Astrocyte of the cerebellum (primary cell): ENCODE results near the gene WWC1.

Source experiments
- DNase-seq: peaks from one replicate; pipeline ENCODE4 v3.0.0-alpha.2; 2011; ENCODE audit warnings: low read depth
- H3K4me3 ChIP-seq: 2 replicates; pipeline ENCODE4 v1.5.1; 2011; ENCODE audit warnings: mild to moderate bottlenecking, low read depth, low read length, moderate library complexity
- in situ Hi-C: cut with HindIII; loops from 2 replicates; pipeline ENCODE4 v1.10.0; 2017; ENCODE audit warnings: low sequenced_read_pairs
- TF ChIP-seq, protein P1 (sequence below): IDR thresholded peaks from 2 replicates; pipeline ENCODE4 v1.5.1; 2012; ENCODE audit warnings: low read length, low read depth, moderate library complexity, mild to moderate bottlenecking; ENCODE audit errors: missing control alignments

WWC1 gene

DNA sequence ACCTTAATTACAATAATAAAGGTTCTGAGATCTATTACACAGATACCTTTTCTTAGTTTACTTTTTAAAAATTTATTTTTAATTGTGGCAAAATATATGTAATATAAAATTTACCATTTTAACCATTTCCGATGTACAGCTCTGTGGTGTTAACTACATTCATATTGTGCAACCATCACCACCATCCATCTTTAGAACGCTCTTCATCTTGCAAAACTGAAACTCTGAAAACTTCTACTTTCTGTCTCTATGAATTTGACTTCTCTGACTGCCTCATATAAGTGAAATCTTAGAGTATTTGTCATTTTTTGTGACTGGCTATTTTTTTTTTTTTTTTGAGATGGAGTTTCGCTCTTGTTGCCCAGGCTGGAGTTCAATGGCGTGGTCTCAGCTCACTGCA is 26.8 kb downstream of the WWC1 start:
- in situ Hi-C loops = no loop called here
- no peak for DNase-seq
- no peak overlapping the region for H3K4me3 ChIP-seq
- TF ChIP-seq, protein P1, sequence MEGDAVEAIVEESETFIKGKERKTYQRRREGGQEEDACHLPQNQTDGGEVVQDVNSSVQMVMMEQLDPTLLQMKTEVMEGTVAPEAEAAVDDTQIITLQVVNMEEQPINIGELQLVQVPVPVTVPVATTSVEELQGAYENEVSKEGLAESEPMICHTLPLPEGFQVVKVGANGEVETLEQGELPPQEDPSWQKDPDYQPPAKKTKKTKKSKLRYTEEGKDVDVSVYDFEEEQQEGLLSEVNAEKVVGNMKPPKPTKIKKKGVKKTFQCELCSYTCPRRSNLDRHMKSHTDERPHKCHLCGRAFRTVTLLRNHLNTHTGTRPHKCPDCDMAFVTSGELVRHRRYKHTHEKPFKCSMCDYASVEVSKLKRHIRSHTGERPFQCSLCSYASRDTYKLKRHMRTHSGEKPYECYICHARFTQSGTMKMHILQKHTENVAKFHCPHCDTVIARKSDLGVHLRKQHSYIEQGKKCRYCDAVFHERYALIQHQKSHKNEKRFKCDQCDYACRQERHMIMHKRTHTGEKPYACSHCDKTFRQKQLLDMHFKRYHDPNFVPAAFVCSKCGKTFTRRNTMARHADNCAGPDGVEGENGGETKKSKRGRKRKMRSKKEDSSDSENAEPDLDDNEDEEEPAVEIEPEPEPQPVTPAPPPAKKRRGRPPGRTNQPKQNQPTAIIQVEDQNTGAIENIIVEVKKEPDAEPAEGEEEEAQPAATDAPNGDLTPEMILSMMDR = no peak

DNA sequence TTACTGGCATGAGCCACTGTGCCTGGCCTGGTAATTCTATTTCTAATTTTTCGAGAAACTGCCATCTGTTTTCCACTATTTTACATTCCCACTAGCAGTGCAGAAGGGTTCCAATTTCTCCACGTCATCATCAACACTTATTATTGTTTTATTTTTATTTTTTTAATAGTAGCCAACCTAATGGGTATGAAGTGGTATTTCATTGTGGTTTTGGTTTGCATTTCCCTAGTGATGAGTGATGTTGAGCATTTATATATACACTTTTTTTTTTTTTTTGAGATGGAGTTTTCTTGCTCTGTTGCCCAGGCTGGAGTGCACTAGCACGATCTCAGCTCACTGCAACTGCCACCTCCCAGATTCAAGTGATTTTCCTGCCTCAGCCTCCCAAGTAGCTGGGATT is 28.3 kb downstream of the WWC1 start:
- in situ Hi-C loops = loop anchor here (5.0 kb wide), 1 partner anchor 83 kb away; no protein-coding TSS in a partner anchor
- TF ChIP-seq, protein P1 = no peak

DNA sequence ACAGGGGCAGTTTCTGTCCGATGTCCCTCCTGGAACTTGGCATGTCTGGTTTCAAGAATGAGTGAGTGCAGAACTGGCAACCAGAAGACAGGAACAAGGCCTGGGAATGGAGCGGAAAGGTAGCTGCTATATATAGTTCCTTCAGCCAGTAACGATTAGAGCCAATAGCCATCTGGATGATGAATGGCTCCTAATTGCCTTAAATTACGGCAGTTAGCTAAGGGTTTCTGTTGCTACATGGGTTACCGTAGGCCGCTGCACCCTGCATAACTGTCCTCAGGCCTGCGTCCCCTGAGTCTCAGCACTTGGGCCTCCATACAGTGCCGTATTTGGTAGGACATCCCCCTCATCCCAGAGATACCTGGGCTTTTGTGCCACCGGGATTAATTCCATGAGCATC is 29.4 kb downstream of the WWC1 start:
- in situ Hi-C loops = loop anchor here (5.0 kb wide), 1 partner anchor 81 kb away; no protein-coding TSS in a partner anchor
- H3K4me3 ChIP-seq = no peak overlapping the region
- DNase-seq = no peak
- TF ChIP-seq, protein P1 = no peak

More for the DNA sequence above, 28.3 kb downstream of the WWC1 start:
- H3K4me3 ChIP-seq = no peak overlapping the region
- no peak for DNase-seq

DNA sequence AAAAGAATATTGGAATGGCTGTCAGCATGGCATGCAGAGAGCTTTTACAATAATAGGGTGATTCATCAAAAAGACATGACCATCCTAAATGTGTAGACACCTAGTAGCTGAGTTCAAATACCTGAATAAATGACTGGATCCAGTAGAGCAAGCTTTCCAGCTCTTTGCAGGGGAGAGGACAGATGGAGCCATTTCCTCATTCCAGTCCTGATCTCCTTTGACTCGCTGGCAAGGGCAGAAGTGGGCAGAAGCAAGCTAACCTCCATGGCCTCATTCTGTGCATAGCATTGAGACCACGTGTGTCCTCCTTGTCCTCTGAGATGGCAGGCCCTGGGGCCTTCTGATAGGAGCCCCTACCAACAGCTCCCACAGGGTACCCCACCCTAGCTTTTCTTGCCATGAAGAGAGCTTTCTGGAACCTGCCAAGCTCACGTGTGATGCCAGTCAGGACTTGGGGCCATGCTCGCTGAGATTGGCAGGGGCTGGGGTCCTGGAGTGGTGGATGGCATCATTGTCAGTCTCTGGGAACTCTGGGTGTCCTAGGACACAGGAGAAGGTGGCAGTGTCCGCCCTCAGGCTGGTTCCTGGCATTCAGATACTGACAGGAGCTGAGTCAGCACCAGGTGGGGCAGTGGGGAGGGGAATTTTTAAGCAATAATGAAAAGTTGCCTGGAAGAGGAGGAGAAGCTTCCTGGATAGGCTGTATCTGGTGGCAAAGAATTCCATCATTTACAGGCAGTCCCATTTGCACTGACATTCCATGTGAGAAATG is 33.6 kb downstream of the WWC1 start:
- H3K4me3 ChIP-seq = no peak overlapping the region
- DNase-seq = no peak
- in situ Hi-C loops = loop anchor here (5.0 kb wide), 1 partner anchor 77 kb away; no protein-coding TSS in a partner anchor
- TF ChIP-seq, protein P1 = no peak

DNA sequence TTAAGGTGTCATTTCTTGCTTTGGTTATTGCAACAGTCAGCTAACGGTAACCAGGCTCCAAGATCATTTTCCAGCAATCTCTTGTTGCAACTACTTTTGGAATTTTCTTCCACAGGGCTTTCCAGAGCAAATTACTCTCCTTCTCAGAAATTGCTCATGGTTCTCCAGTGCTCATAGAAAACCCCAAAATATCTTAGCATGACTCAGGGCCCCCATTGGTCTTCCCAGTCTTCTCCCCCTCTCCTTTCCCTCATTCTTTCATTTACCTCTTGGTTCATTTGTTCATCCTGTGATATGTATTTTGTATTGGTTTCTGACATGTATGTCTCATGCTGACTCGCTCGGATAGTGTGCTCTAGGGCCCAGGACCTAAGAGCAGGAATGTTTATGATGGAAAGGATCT is 35.6 kb downstream of the WWC1 start:
- H3K4me3 ChIP-seq = no peak overlapping the region
- DNase-seq = no peak
- TF ChIP-seq, protein P1 = no peak
- in situ Hi-C loops = no loop called here

DNA sequence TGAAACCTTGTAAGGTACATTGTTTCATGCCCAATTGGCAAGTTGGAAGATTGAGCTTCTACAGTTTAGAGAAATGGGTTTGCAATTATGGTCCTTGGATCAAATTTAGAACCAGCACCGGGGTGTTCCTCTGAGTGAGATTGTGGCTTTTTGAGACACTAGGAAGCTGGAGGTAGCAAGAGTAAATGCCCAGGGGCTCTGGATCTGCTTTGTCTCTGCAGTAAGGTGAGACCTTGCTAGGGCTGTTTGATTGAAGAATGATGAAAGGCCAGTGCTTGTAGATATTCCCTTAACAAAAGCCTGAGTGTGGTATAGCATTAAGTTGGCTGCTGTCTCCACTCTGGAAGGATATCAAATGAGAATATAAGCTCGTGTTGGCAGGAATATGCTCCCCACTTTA is 36.0 kb downstream of the WWC1 start:
- TF ChIP-seq, protein P1 = no peak
- H3K4me3 ChIP-seq = no peak overlapping the region
- no peak for DNase-seq
- in situ Hi-C loops = no loop called here
